H9 (cell line): ENCODE results near the gene CAPN8. TPM values are rescaled to one million over a fixed set of nuclear protein-coding genes. Genes with fewer than 3 reads are reported as not detected.

ENCODE experiments used
- DNase-seq: peaks from one replicate; pipeline ENCODE4 v3.0.0-alpha.2; 2017
- H2AFZ ChIP-seq: one replicate; pipeline ENCODE4 v1.6.1; 2013; ENCODE audit warnings: mild to moderate bottlenecking, low read length, control low read depth, moderate library complexity
- H2AK5ac ChIP-seq: 2 replicates; pipeline ENCODE4 v1.6.1; 2013; ENCODE audit warnings: low read length, control low read depth, mixed read lengths; ENCODE audit not compliant: insufficient read length
- H2BK120ac ChIP-seq: one replicate; pipeline ENCODE4 v1.6.1; 2013; ENCODE audit warnings: low read depth, mild to moderate bottlenecking, low read length, control low read depth, inconsistent platforms; ENCODE audit not compliant: poor library complexity, severe bottlenecking
- H2BK12ac ChIP-seq: 2 replicates; pipeline ENCODE4 v1.6.1; 2013; ENCODE audit warnings: low read length, control low read depth, mixed read lengths, low read depth; ENCODE audit not compliant: insufficient read length
- H2BK15ac ChIP-seq: 2 replicates; pipeline ENCODE4 v1.6.1; 2013; ENCODE audit warnings: low read depth, low read length, control low read depth
- H2BK20ac ChIP-seq: one replicate; pipeline ENCODE4 v1.6.1; 2013; ENCODE audit warnings: low read depth, mild to moderate bottlenecking, low read length, control low read depth, inconsistent platforms; ENCODE audit not compliant: poor library complexity, severe bottlenecking
- H2BK5ac ChIP-seq: 2 replicates; pipeline ENCODE4 v1.6.1; 2013; ENCODE audit warnings: low read length, control low read depth, mixed read lengths; ENCODE audit not compliant: insufficient read length
- H3K14ac ChIP-seq: 2 replicates; pipeline ENCODE4 v1.6.1; 2013; ENCODE audit warnings: low read length, control low read depth; ENCODE audit not compliant: insufficient read depth
- H3K18ac ChIP-seq: 2 replicates; pipeline ENCODE4 v1.6.1; 2013; ENCODE audit warnings: low read depth, mild to moderate bottlenecking, mixed read lengths, low read length, control low read depth; ENCODE audit not compliant: insufficient read length
- H3K23ac ChIP-seq: 2 replicates; pipeline ENCODE4 v1.6.1; 2013; ENCODE audit warnings: low read length, control low read depth, mixed read lengths, low read depth; ENCODE audit not compliant: insufficient read length
- H3K23me2 ChIP-seq: 2 replicates; pipeline ENCODE4 v1.6.1; 2013; ENCODE audit warnings: low read depth, mild to moderate bottlenecking, mixed read lengths, low read length, control low read depth; ENCODE audit not compliant: insufficient read length, poor library complexity, severe bottlenecking
- H3K27ac ChIP-seq: 2 replicates; pipeline ENCODE4 v1.5.1; 2013; ENCODE audit warnings: low read length, control low read depth, mixed read lengths, low read depth; ENCODE audit not compliant: insufficient read length
- H3K27me3 ChIP-seq: 2 replicates; pipeline ENCODE4 v1.6.1; 2013; ENCODE audit warnings: low read length, control low read depth, inconsistent platforms; ENCODE audit not compliant: insufficient read depth
- H3K4ac ChIP-seq: 2 replicates; pipeline ENCODE4 v1.6.1; 2013; ENCODE audit warnings: low read depth, mild to moderate bottlenecking, control low read depth, inconsistent platforms, low read length, moderate library complexity
- H3K4me1 ChIP-seq: 2 replicates; pipeline ENCODE4 v1.6.1; 2013; ENCODE audit warnings: low read length, control low read depth, inconsistent platforms; ENCODE audit not compliant: insufficient read depth
- H3K4me2 ChIP-seq: 2 replicates; pipeline ENCODE4 v1.6.1; 2013; ENCODE audit warnings: low read length, control low read depth, mixed read lengths; ENCODE audit not compliant: insufficient read length, insufficient read depth
- H3K56ac ChIP-seq: 2 replicates; pipeline ENCODE4 v1.6.1; 2013; ENCODE audit warnings: low read depth, mild to moderate bottlenecking, mixed read lengths, low read length, control low read depth; ENCODE audit not compliant: insufficient read length
- H3K79me1 ChIP-seq: 2 replicates; pipeline ENCODE4 v1.6.1; 2013; ENCODE audit warnings: low read depth, mild to moderate bottlenecking, moderate library complexity, low read length, control low read depth, inconsistent platforms; ENCODE audit not compliant: insufficient read depth, poor library complexity, severe bottlenecking
- H3K79me2 ChIP-seq: 2 replicates; pipeline ENCODE4 v1.6.1; 2013; ENCODE audit warnings: low read length, control low read depth, inconsistent platforms; ENCODE audit not compliant: insufficient read depth
- H3K9ac ChIP-seq: 2 replicates; pipeline ENCODE4 v1.6.1; 2013; ENCODE audit warnings: low read length, control low read depth, mixed read lengths; ENCODE audit not compliant: insufficient read length; ENCODE audit errors: extremely low read depth
- H3K9me3 ChIP-seq: one replicate; pipeline ENCODE4 v1.6.1; 2013; ENCODE audit warnings: low read depth, low read length, inconsistent platforms; ENCODE audit not compliant: control insufficient read depth
- H3T11ph ChIP-seq: one replicate; pipeline ENCODE4 v1.6.1; 2013; ENCODE audit warnings: mild to moderate bottlenecking, low read length, control low read depth, inconsistent platforms
- H4K20me1 ChIP-seq: one replicate; pipeline ENCODE4 v1.6.1; 2013; ENCODE audit not compliant: control insufficient read depth, insufficient read length, insufficient read depth
- H4K5ac ChIP-seq: 2 replicates; pipeline ENCODE4 v1.6.1; 2013; ENCODE audit warnings: low read depth, mild to moderate bottlenecking, mixed read lengths, low read length, control low read depth; ENCODE audit not compliant: insufficient read length
- H4K8ac ChIP-seq: replicated peaks from 2 replicates; pipeline ENCODE4 v1.6.1; 2013; ENCODE audit warnings: low read length, control low read depth, mixed read lengths, low read depth; ENCODE audit not compliant: insufficient read length
- H4K91ac ChIP-seq: 2 replicates; pipeline ENCODE4 v1.6.1; 2013; ENCODE audit warnings: low read depth, mild to moderate bottlenecking, moderate library complexity, mixed read lengths, low read length, control low read depth; ENCODE audit not compliant: insufficient read length
- H3K27ac Mint-ChIP-seq, 3 experiments: 2 replicates in 2 of 3; 3 replicates in 1 of 3; pipeline ENCODE4 v1.8.0; 2020 to 2021; ENCODE audit warnings: mixed read lengths in 3 of 3, mild to moderate bottlenecking in 1 of 3, moderate library complexity in 1 of 3
- H3K27me3 Mint-ChIP-seq: 2 replicates; pipeline ENCODE4 v1.8.0; 2021; ENCODE audit warnings: low read depth, mild to moderate bottlenecking, moderate library complexity, mixed read lengths
- H3K36me3 Mint-ChIP-seq, 3 experiments: 2 replicates in 2 of 3; 3 replicates in 1 of 3; pipeline ENCODE4 v1.8.0; 2020 to 2021; ENCODE audit warnings: low read depth in 3 of 3, mixed read lengths in 3 of 3; ENCODE audit not compliant: insufficient read depth in 1 of 3
- H3K4me1 Mint-ChIP-seq, 2 experiments: 2 replicates each; pipeline ENCODE4 v1.8.0; 2020; ENCODE audit warnings: mixed read lengths in 2 of 2
- H3K4me3 Mint-ChIP-seq, 2 experiments: 2 replicates in 1 of 2; 3 replicates in 1 of 2; pipeline ENCODE4 v1.8.0; 2020 to 2021; ENCODE audit warnings: mild to moderate bottlenecking in 2 of 2, mixed read lengths in 2 of 2, moderate library complexity in 1 of 2
- H3K9me3 Mint-ChIP-seq, 2 experiments: 2 replicates in 1 of 2; 3 replicates in 1 of 2; pipeline ENCODE4 v1.8.0; 2020; ENCODE audit warnings: mild to moderate bottlenecking in 2 of 2, mixed read lengths in 2 of 2, moderate library complexity in 1 of 2
- CTCF ChIP-seq: fragments of 200-600 bp; sonication (generic); conservative IDR thresholded peaks from 3 replicates; pipeline ENCODE4 v1.8.0; 2021; ENCODE audit warnings: antibody characterized with exemption, mild to moderate bottlenecking
- WGBS: extraction: QIAGEN DNeasy Blood & Tissue Kit; methylation state at CpG from one replicate; pipeline ENCODE4 v1.1.7; 2013; ENCODE audit warnings: missing lambda C conversion rate, low lambda C conversion rate, mixed read lengths; ENCODE audit not compliant: insufficient read length; ENCODE audit errors: extremely low coverage; 5-methylcytosine and 5-hydroxymethylcytosine counted together
- total RNA-seq: library from RNA; stranded (reverse); gene quantifications from 2 replicates; pipeline ENCODE4 v1.2.1, GENCODE V29; 2021

CAPN8 gene
- total RNA-seq, 1 experiment from 2014 or later = not detected

GRCh38 chr1:223609066-223609465 is 56.4 kb downstream of the CAPN8 start:
- no peak overlapping the region for H3K27ac ChIP-seq
- H3K23me2 ChIP-seq = no peaks in the 10 kb centered on the region
- H3K56ac ChIP-seq = no peak overlapping the region
- DNase-seq = no peak
- H3K9me3 ChIP-seq = no peaks in the 10 kb centered on the region
- H3K23ac ChIP-seq = no peak overlapping the region
- no peak overlapping the region for H3K9ac ChIP-seq
- H3K4me2 ChIP-seq = no peak overlapping the region
- Mint-ChIP-seq H3K4me1 (no peaks in the 10 kb centered on the region), H3K9me3 (peaks cover 9% of the 10 kb centered on the region in 2 experiments; a peak in 4 of 5 replicates), H3K36me3 (peaks cover 0 to 8% (median 6%) of the 10 kb centered on the region in 3 experiments; a peak in 5 of 7 replicates), H3K27ac (no peak overlapping the region), H3K4me3 (no peak overlapping the region), H3K27me3 (peaks cover 5% of the 10 kb centered on the region; the same call in 1 of the 2 replicates)
- H2BK5ac ChIP-seq = no peak overlapping the region
- no peak overlapping the region for H2AK5ac ChIP-seq
- H2BK20ac ChIP-seq = no peak overlapping the region
- H2BK15ac ChIP-seq = no peak overlapping the region
- WGBS = no CpG with 5 or more reads among the region's 14 CpGs
- H3K27me3 ChIP-seq = no peaks in the 10 kb centered on the region
- H4K5ac ChIP-seq = no peak overlapping the region
- no peak for TF ChIP-seq CTCF
- no peaks in the 10 kb centered on the region for H3K79me1 ChIP-seq
- H3K18ac ChIP-seq = no peak overlapping the region
- H4K8ac ChIP-seq = no peak overlapping the region
- H4K91ac ChIP-seq = no peak overlapping the region
- no peak overlapping the region for H2BK120ac ChIP-seq
- H3K4ac ChIP-seq = no peak overlapping the region
- H3K4me1 ChIP-seq = no peaks in the 10 kb centered on the region
- no peak overlapping the region for H3T11ph ChIP-seq
- H4K20me1 ChIP-seq = no peaks in the 10 kb centered on the region
- H2AFZ ChIP-seq = no peak overlapping the region
- H2BK12ac ChIP-seq = no peak overlapping the region
- no peak overlapping the region for H3K14ac ChIP-seq
- no peaks in the 10 kb centered on the region for H3K79me2 ChIP-seq
